Suppressor macrophage (primary cell): ENCODE measurements around the gene CHKB.
"Not testable (repeated sequence)": the region's sequence is repeated elsewhere in the genome, so short reads cannot be mapped to it uniquely, and the experiment has no call there.

ENCODE experiments used
- DNase-seq, 4 experiments: peaks; one replicate each; pipeline ENCODE4 v3.0.0-alpha.2; 2020 to 2022

CHKB gene

GRCh38 chr22:50612168-50612527, 29.5 kb upstream of the CHKB start:
- DNase-seq: no peak

GRCh38 chr22:50611341-50612060, 28.9 kb upstream of the CHKB start:
- DNase-seq: no peak

- DNase-seq: no peak
These were observed 27.9 kb upstream of the CHKB start for GRCh38 chr22:50610581-50610980.

GRCh38 chr22:50610041-50610451, 27.4 kb upstream of the CHKB start:
- DNase-seq: no peak

- no peak for DNase-seq
These were observed 26.9 kb upstream of the CHKB start for GRCh38 chr22:50609599-50609998.

- DNase-seq: no peak
These were observed 26.3 kb upstream of the CHKB start for GRCh38 chr22:50608996-50609395.

GRCh38 chr22:50608058-50608840, 25.6 kb upstream of the CHKB start:
- not testable (repeated sequence) for DNase-seq

GRCh38 chr22:50607659-50608020, 25.0 kb upstream of the CHKB start:
- no peak for DNase-seq

- DNase-seq: no peak
These were observed 24.5 kb upstream of the CHKB start for GRCh38 chr22:50606946-50607658.

- DNase-seq: no peak
These were observed 23.7 kb upstream of the CHKB start for GRCh38 chr22:50606165-50606945.

GRCh38 chr22:50605613-50606074, 23.0 kb upstream of the CHKB start:
- no peak for DNase-seq

- DNase-seq: no peak
These were observed 22.5 kb upstream of the CHKB start for GRCh38 chr22:50605002-50605612.

- no peak for DNase-seq
These were observed 21.8 kb upstream of the CHKB start for GRCh38 chr22:50604256-50605001.

GRCh38 chr22:50603511-50604255, 21.0 kb upstream of the CHKB start:
- DNase-seq: peak in 1 of 4 experiments; percentile 44

- DNase-seq: no peak
These were observed 19.7 kb upstream of the CHKB start for GRCh38 chr22:50602338-50602700.

- DNase-seq: no peak
These were observed 19.2 kb upstream of the CHKB start for GRCh38 chr22:50601669-50602337.

- no peak for DNase-seq
These were observed 18.5 kb upstream of the CHKB start for GRCh38 chr22:50600967-50601668.

GRCh38 chr22:50600538-50600937, 17.9 kb upstream of the CHKB start, which contains the start of gene MAPK8IP2:
Gene MAPK8IP2, plus strand, starts transcription at chr22:50600793. Its CDS starts 26 bp downstream, at chr22:50600819.
- no peak for DNase-seq

GRCh38 chr22:50599816-50600455, 17.3 kb upstream of the CHKB start:
- DNase-seq: peak; percentile 50 to 78 (median 61)
